Measurements from ENCODE around the gene KIAA1217.

The KIAA1217 gene

GRCh38 chr10:24208661-24209431 lies at the start of gene KIAA1217:
Gene KIAA1217, plus strand, starts transcription at chr10:24209138. Its CDS starts 56 bp downstream, at chr10:24209194.
- DNase-seq, result no peak

- DNase-seq, result no peak
Measured at GRCh38 chr10:24162206-24162985, 46.5 kb upstream of the KIAA1217 start.

- no peak for DNase-seq
Measured at GRCh38 chr10:24163485-24163884, 45.5 kb upstream of the KIAA1217 start.

- DNase-seq, result no peak
Measured at GRCh38 chr10:24168258-24169170, 40.4 kb upstream of the KIAA1217 start.

GRCh38 chr10:24170199-24170598 lies 38.7 kb upstream of the KIAA1217 start:
- DNase-seq, result no peak

- no peak for DNase-seq
Measured at GRCh38 chr10:24172909-24173308, 36.0 kb upstream of the KIAA1217 start.

GRCh38 chr10:24174014-24174413 lies 34.9 kb upstream of the KIAA1217 start:
- DNase-seq, result no peak

- no peak for DNase-seq
Measured at GRCh38 chr10:24176658-24177057, 32.3 kb upstream of the KIAA1217 start.

- DNase-seq, result no peak
Measured at GRCh38 chr10:24177636-24178035, 31.3 kb upstream of the KIAA1217 start.

GRCh38 chr10:24180891-24181290 lies 28.0 kb upstream of the KIAA1217 start:
- no peak for DNase-seq

- DNase-seq, result no peak
Measured at GRCh38 chr10:24184455-24184854, 24.5 kb upstream of the KIAA1217 start.

- DNase-seq, result no peak
Measured at GRCh38 chr10:24193330-24193729, 15.6 kb upstream of the KIAA1217 start.

GRCh38 chr10:24197263-24197662 lies 11.7 kb upstream of the KIAA1217 start:
- no peak for DNase-seq

GRCh38 chr10:24201503-24202180 lies 7.3 kb upstream of the KIAA1217 start:
- no peak for DNase-seq

- no peak for DNase-seq
Measured at GRCh38 chr10:24202181-24202570, 6.8 kb upstream of the KIAA1217 start.

GRCh38 chr10:24205821-24206220 lies 3.1 kb upstream of the KIAA1217 start:
- no peak for DNase-seq

GRCh38 chr10:24206334-24206733 lies 2.6 kb upstream of the KIAA1217 start:
- no peak for DNase-seq

- DNase-seq, result no peak
Measured at GRCh38 chr10:24206926-24207325, 2.0 kb upstream of the KIAA1217 start.

GRCh38 chr10:24207341-24207740 lies 1.6 kb upstream of the KIAA1217 start:
- DNase-seq, result no peak

GRCh38 chr10:24207781-24208611 lies 942 bp upstream of the KIAA1217 start:
- no peak for DNase-seq

- no peak for DNase-seq
Measured at GRCh38 chr10:24209432-24209771, 464 bp downstream of the KIAA1217 start.
